G401 (cell line): ENCODE data around the gene MARK3. TPM values are rescaled to one million over a fixed set of nuclear protein-coding genes. Genes with fewer than 3 reads are reported as not detected.

Experiments used
- DNase-seq: peaks from one replicate; pipeline ENCODE4 v3.0.0-alpha.2; 2015; ENCODE audit warnings: low spot score
- in situ Hi-C: cut with HindIII; loops from 2 replicates; pipeline ENCODE4 v1.10.0; 2016; ENCODE audit warnings: low sequenced_read_pairs, mixed read lengths
- total RNA-seq: library from RNA; depleted of rRNA; stranded (reverse); fragments of >200 nt; shearing (Covaris generic); gene quantifications from 2 replicates; pipeline ENCODE4 v1.2.3, GENCODE V29; 2014

MARK3 gene
- total RNA-seq, 1 experiment from 2014 or later: 84.8 TPM

GRCh38 chr14:103423050-103423461 is 37.8 kb downstream of the MARK3 start:
- in situ Hi-C loops: no loop called here

GRCh38 chr14:103427485-103428443 is 42.5 kb downstream of the MARK3 start:
- no peak for DNase-seq
- in situ Hi-C loops: no loop called here

More at GRCh38 chr14:103423050-103423461, 37.8 kb downstream of the MARK3 start:
- no peak for DNase-seq

GRCh38 chr14:103428723-103429556 is 43.7 kb downstream of the MARK3 start:
- DNase-seq: no peak

GRCh38 chr14:103430358-103430757 is 45.1 kb downstream of the MARK3 start:
- in situ Hi-C loops: no loop called here
- DNase-seq: no peak

More at GRCh38 chr14:103428723-103429556, 43.7 kb downstream of the MARK3 start:
- in situ Hi-C loops: no loop called here

GRCh38 chr14:103432627-103433026 is 47.4 kb downstream of the MARK3 start:
- DNase-seq: no peak
- in situ Hi-C loops: no loop called here

GRCh38 chr14:103433916-103434563 is 48.8 kb downstream of the MARK3 start:
- no peak for DNase-seq
- in situ Hi-C loops: no loop called here

- DNase-seq: no peak
- in situ Hi-C loops: no loop called here
Observed at GRCh38 chr14:103434868-103435442, 49.7 kb downstream of the MARK3 start.

GRCh38 chr14:103436533-103436932 is 51.3 kb downstream of the MARK3 start:
- DNase-seq: no peak
- in situ Hi-C loops: no loop called here

GRCh38 chr14:103442288-103442687 is 57.1 kb downstream of the MARK3 start:
- DNase-seq: no peak
- in situ Hi-C loops: no loop called here

GRCh38 chr14:103443111-103443510 is 57.9 kb downstream of the MARK3 start:
- DNase-seq: no peak
- in situ Hi-C loops: no loop called here

- in situ Hi-C loops: no loop called here
- DNase-seq: peak; percentile 33
Observed at GRCh38 chr14:103444837-103445524, 59.8 kb downstream of the MARK3 start.

GRCh38 chr14:103445806-103446205 is 60.6 kb downstream of the MARK3 start:
- in situ Hi-C loops: no loop called here
- peak; percentile 91 for DNase-seq

GRCh38 chr14:103448097-103448496 is 62.9 kb downstream of the MARK3 start:
- peak; percentile 29 for DNase-seq
- in situ Hi-C loops: no loop called here

- DNase-seq: no peak
- in situ Hi-C loops: no loop called here
Observed at GRCh38 chr14:103449634-103450161, 64.5 kb downstream of the MARK3 start.

GRCh38 chr14:103450416-103450815 is 65.2 kb downstream of the MARK3 start:
- in situ Hi-C loops: no loop called here
- DNase-seq: no peak

- peak; percentile 87 for DNase-seq
- in situ Hi-C loops: no loop called here
Observed at GRCh38 chr14:103451401-103451800, 66.2 kb downstream of the MARK3 start.

GRCh38 chr14:103453791-103454190 is 68.6 kb downstream of the MARK3 start:
- in situ Hi-C loops: no loop called here
- DNase-seq: no peak

GRCh38 chr14:103456167-103456835 is 71.1 kb downstream of the MARK3 start:
- in situ Hi-C loops: no loop called here
- DNase-seq: no peak
